Measurements from ENCODE around the gene TMEM242. TPM values are rescaled to one million over a fixed set of nuclear protein-coding genes. Genes with fewer than 3 reads are reported as not detected.

The TMEM242 gene
- total and polyA plus RNA-seq, 2 of the 8 experiments (the other 6 are each of a cell fraction or from before 2014, with no cell fraction given): 2.4 to 9.0 TPM

DNA sequence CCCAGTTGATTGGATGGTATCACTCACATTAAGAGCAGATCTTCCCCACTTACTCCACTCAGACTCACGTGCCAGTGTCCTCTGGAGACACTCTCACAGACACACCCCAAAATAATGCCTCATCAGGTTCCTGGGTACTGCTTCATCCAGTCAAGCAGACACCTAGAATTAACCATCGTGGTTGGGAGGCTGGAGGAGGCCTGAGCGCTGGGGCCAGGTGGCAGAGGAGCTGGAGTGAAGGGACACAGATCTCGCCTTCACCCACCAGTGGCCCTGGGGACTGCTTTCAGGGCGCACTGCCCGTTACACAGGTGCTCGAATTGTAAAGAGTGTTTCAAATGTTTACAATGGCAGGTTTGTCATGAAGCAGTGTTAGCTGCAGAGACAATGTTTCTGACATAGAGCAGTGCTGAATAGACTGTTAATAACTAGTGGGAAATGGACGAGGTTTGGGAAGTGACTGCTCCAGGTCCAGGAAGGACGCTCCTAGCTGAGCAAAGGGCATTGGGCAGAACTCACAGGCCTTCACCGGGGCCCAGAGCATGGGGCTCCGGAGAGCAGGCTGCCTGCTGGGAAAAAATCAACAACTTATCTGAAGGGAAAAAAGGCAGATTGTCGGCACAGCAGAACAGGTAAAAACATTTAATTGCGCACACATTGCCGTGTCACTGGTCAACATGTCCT is 38.4 kb downstream of the TMEM242 start:
- Histone ChIP-seq H3K4me1 (replicated peaks in 1 of 4; ENCODE audit: control insufficient read depth in 3 of 4, insufficient read depth in 4 of 4, low read length in 3 of 4) (peaks cover 0 to 5% (median 0%) of the 10 kb centered on the region in 4 experiments; a peak in 1 of 7 replicates), H3K79me2 (ENCODE audit: control insufficient read depth in 1 of 2, insufficient read depth in 2 of 2, low read length in 2 of 2) (no peaks in the 10 kb centered on the region), H3K4me2 (ENCODE audit: insufficient read depth in 1 of 2, low read depth in 2 of 2, low read length in 2 of 2) (no peak overlapping the region), H2BK120ac (replicated peaks; ENCODE audit: low read depth, low read length) (no peak overlapping the region), H3K79me1 (ENCODE audit: low read depth, low read length) (no peaks in the 10 kb centered on the region), H4K5ac (ENCODE audit: insufficient read length, low read depth, low read length) (no peak overlapping the region), H3K23ac (ENCODE audit: insufficient read length) (no peak overlapping the region), H3K27me3 (replicated peaks in 1 of 4; ENCODE audit: control insufficient read depth in 3 of 4, extremely low read depth in 1 of 4, insufficient read depth in 3 of 4, low read length in 3 of 4) (no peaks in the 10 kb centered on the region), H3K4ac (replicated peaks; ENCODE audit: insufficient read length, low read depth, low read length) (no peak overlapping the region), H3K18ac (ENCODE audit: extremely low read depth, low read length) (no peak overlapping the region), H2BK15ac (ENCODE audit: low read length) (no peak overlapping the region), H2BK12ac (ENCODE audit: low read depth, low read length) (no peak overlapping the region), H2BK5ac (ENCODE audit: low read depth, low read length) (no peak overlapping the region), H4K91ac (replicated peaks; ENCODE audit: insufficient read length, low read length) (no peak overlapping the region), H3K9ac (replicated peaks in 1 of 4; ENCODE audit: extremely low read depth in 1 of 4, low read depth in 3 of 4, low read length in 3 of 4) (no peak overlapping the region), H2AK5ac (ENCODE audit: low read depth, low read length) (no peak overlapping the region), H3K36me3 (ENCODE audit: control insufficient read depth in 2 of 4, insufficient read depth in 4 of 4, low read length in 3 of 4) (no peaks in the 10 kb centered on the region), H3K4me3 (ENCODE audit: extremely low read depth in 1 of 4, insufficient read depth in 2 of 4, low read depth in 3 of 4, low read length in 4 of 4) (no peak overlapping the region), H2BK20ac (ENCODE audit: low read length) (no peak overlapping the region), H4K8ac (ENCODE audit: extremely low read depth, insufficient read depth, low read length) (no peak overlapping the region), H2AFZ (ENCODE audit: low read length) (no peak overlapping the region), H4K20me1 (replicated peaks in 1 of 2; ENCODE audit: control insufficient read depth in 1 of 2, insufficient read depth in 2 of 2, low read length in 2 of 2) (no peaks in the 10 kb centered on the region), H3K56ac (replicated peaks; ENCODE audit: insufficient read length, low read depth, low read length) (no peak overlapping the region), H3K27ac (ENCODE audit: low read depth, low read length) (no peak overlapping the region), H3K14ac (ENCODE audit: insufficient read length) (no peak overlapping the region), H3K9me3 (ENCODE audit: insufficient read depth in 2 of 2, low read depth in 1 of 2, low read length in 1 of 2) (no peaks in the 10 kb centered on the region), H3K23me2 (ENCODE audit: low read depth, low read length) (no peaks in the 10 kb centered on the region)
- DNase-seq (ENCODE audit: low read depth in 1 of 2, low spot score in 2 of 2) (no peak), FAIRE-seq (no peak)
- WGBS, 2 experiments (ENCODE audit: extremely low coverage in 1 of 2, insufficient coverage in 1 of 2, insufficient read length in 1 of 2, insufficient replicate concordance in 2 of 2, low coverage in 1 of 2, low lambda C conversion rate in 2 of 2, missing lambda C conversion rate in 1 of 2): 88% methylated on average over 14 of the region's 14 CpGs; no CpG with 5 or more reads in 1 of the 2 experiments
- POLR2A ChIA-PET (ENCODE audit: partially characterized antibody): interaction anchor here (1.2 kb wide), 1 partner anchor 10 kb away, joined by 3 read pairs; no protein-coding TSS in a partner anchor
- CTCF ChIA-PET (ENCODE audit: partially characterized antibody): interaction anchor here (0.5 to 2.7 kb wide), 4 partner anchors 10 to 158 kb away, joined by 3 to 7 read pairs (median 5); no protein-coding TSS in a partner anchor
- TF ChIP-seq HDAC6 (IDR thresholded peaks at IDR 0.05; ENCODE audit: low read depth, low read length): no peak
- no peak for TF ChIP-seq RBBP5 (IDR thresholded peaks at IDR 0.05; ENCODE audit: borderline replicate concordance, low read depth, low read length)
- TF ChIP-seq KDM1A (IDR thresholded peaks at IDR 0.05; ENCODE audit: borderline replicate concordance, low read length): no peak
- no peak for TF ChIP-seq SP1 (IDR thresholded peaks at IDR 0.05; ENCODE audit: low read depth, low read length)
- TF ChIP-seq POLR2AphosphoS5 (IDR thresholded peaks at IDR 0.05; ENCODE audit: low read depth, low read length): no peak
- TF ChIP-seq RNF2 (IDR thresholded peaks at IDR 0.05; ENCODE audit: borderline replicate concordance, low read depth, low read length, missing control alignments, poor library complexity, severe bottlenecking): no peak
- TF ChIP-seq FOSL1 (IDR thresholded peaks at IDR 0.05; ENCODE audit: insufficient read depth, low read depth, low read length): no peak
- no peak for TF ChIP-seq NANOG (IDR thresholded peaks at IDR 0.05; ENCODE audit: insufficient read depth, low read depth, low read length, poor library complexity, severe bottlenecking)
- no peak for TF ChIP-seq TBP (IDR thresholded peaks at IDR 0.05; ENCODE audit: low read depth, low read length)
- TF ChIP-seq JUND (IDR thresholded peaks at IDR 0.05; ENCODE audit: low read length): no peak
- TF ChIP-seq SIRT6 (IDR thresholded peaks at IDR 0.05; ENCODE audit: low read length): no peak
- no peak for TF ChIP-seq CREB1 (IDR thresholded peaks at IDR 0.05)
- TF ChIP-seq TAF1 (IDR thresholded peaks at IDR 0.05; ENCODE audit: low read depth, low read length): no peak
- no peak for TF ChIP-seq SIN3A (conservative IDR thresholded peaks at IDR 0.05 in 1 of 2, IDR thresholded peaks at IDR 0.05 in 1 of 2; ENCODE audit: low read depth in 1 of 2, low read length in 2 of 2)

Data from H1 (cell line).